Liver (tissue), 3 donors: ENCODE results near the gene TSSK2.

Experiments
- ATF3 ChIP-seq: IDR thresholded peaks from 2 replicates; pipeline ENCODE4 v1.6.1; 2016; ENCODE audit warnings: antibody characterized with exemption
- CTCF ChIP-seq: fragments of 150-350 bp; IDR thresholded peaks from 2 replicates; pipeline ENCODE4 v1.5.1; 2017; ENCODE audit warnings: improper control_type of control experiment, low read depth, low read length; ENCODE audit not compliant: missing input control
- HNF4G ChIP-seq: IDR thresholded peaks from 2 replicates; pipeline ENCODE4 v1.6.1; 2016; ENCODE audit warnings: antibody characterized with exemption
- JUND ChIP-seq, 2 donors: IDR thresholded peaks; 2 replicates each; pipeline ENCODE4 v1.6.1; 2016; ENCODE audit warnings: antibody characterized with exemption in 2 of 2
- MAX ChIP-seq: IDR thresholded peaks from 2 replicates; pipeline ENCODE4 v1.6.1; 2016; ENCODE audit warnings: antibody characterized with exemption
- REST ChIP-seq: IDR thresholded peaks from 2 replicates; pipeline ENCODE4 v1.6.1; 2016; ENCODE audit warnings: antibody characterized with exemption, mild to moderate bottlenecking
- donor health status: healthy.
- donor health status: healthy.

GRCh38 chr22:19096555-19096954 lies 34.6 kb upstream of the TSSK2 start:
- TF ChIP-seq CTCF = no peak
- no peak for TF ChIP-seq REST
- no peak for TF ChIP-seq HNF4G
- TF ChIP-seq MAX = no peak
- TF ChIP-seq ATF3 = no peak
- no peak for TF ChIP-seq JUND (IDR thresholded peaks at IDR 0.05)
